Suprapubic skin (tissue), 3 donors: ENCODE measurements around the gene WDR46.

Experiments
- EP300 ChIP-seq: sonication (generic); formaldehyde crosslinking; IDR thresholded peaks from one replicate; pipeline ENCODE4 v1.6.1; 2017; ENCODE audit warnings: antibody characterized with exemption
- POLR2A ChIP-seq, 2 donors: fragments of 450-650 bp; IDR thresholded peaks; one replicate each; pipeline ENCODE4 v1.6.1; 2017; ENCODE audit warnings: antibody characterized with exemption in 2 of 2, mild to moderate bottlenecking in 2 of 2, moderate library complexity in 2 of 2
- TF ChIP-seq, protein P1 (sequence below), 2 donors: fragments of 200-600 bp in 1 of 2; fragments of 450-650 bp in 1 of 2; sonication (generic) in 1 of 2; IDR thresholded peaks; one replicate each; pipeline ENCODE4 v1.5.1; 2016 to 2019; ENCODE audit warnings: antibody characterized with exemption in 2 of 2, mild to moderate bottlenecking in 1 of 2, moderate library complexity in 1 of 2

DNA sequence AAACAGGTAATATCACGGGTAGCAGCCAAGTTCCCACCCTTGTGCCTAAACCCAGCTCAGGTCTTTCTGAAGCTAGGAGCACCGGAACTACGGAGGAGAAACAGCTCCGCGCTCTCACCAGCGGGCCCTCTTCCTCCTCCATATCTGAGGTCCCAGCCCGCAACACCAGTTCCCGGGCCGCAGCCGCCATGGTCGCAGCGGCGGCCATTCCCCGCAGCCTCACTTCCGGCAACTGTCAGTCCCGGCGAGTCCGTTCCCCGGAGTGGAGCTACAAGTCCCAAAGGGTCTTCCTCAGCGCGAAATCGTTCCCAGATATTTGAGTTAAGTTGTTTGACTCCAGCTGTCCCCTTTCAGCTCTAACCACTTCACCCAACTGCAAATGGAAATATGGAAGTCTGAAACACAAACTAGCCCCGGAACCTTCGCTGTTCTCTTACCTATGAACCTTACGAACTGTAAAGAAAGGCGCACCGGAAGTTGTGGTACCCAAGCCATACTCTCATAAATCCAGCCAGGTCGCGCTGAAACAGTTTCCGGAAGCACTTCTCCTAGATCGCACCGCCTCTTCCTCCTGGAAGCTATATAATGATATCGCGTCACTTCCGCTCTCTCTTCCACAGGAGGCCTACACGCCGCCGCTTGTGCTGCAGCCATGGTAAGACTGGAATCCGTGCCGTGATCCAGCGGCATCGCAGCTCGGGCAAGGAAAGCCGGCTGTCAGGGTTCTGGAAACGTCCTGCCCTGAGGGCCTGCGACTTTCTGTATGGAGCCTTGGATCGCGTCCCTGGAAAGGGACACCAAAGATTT, 17.4 kb downstream of the WDR46 start, which contains the start of the genes RPS18 and VPS52:
- TF ChIP-seq, protein P1, sequence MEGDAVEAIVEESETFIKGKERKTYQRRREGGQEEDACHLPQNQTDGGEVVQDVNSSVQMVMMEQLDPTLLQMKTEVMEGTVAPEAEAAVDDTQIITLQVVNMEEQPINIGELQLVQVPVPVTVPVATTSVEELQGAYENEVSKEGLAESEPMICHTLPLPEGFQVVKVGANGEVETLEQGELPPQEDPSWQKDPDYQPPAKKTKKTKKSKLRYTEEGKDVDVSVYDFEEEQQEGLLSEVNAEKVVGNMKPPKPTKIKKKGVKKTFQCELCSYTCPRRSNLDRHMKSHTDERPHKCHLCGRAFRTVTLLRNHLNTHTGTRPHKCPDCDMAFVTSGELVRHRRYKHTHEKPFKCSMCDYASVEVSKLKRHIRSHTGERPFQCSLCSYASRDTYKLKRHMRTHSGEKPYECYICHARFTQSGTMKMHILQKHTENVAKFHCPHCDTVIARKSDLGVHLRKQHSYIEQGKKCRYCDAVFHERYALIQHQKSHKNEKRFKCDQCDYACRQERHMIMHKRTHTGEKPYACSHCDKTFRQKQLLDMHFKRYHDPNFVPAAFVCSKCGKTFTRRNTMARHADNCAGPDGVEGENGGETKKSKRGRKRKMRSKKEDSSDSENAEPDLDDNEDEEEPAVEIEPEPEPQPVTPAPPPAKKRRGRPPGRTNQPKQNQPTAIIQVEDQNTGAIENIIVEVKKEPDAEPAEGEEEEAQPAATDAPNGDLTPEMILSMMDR (IDR thresholded peaks at IDR 0.05), result no peak
- TF ChIP-seq POLR2A (IDR thresholded peaks at IDR 0.05), result peak; percentile 85 to 93
- TF ChIP-seq EP300, result no peak
